ENCODE measurements around the gene RPTOR.

- TF ChIP-seq, protein P1, sequence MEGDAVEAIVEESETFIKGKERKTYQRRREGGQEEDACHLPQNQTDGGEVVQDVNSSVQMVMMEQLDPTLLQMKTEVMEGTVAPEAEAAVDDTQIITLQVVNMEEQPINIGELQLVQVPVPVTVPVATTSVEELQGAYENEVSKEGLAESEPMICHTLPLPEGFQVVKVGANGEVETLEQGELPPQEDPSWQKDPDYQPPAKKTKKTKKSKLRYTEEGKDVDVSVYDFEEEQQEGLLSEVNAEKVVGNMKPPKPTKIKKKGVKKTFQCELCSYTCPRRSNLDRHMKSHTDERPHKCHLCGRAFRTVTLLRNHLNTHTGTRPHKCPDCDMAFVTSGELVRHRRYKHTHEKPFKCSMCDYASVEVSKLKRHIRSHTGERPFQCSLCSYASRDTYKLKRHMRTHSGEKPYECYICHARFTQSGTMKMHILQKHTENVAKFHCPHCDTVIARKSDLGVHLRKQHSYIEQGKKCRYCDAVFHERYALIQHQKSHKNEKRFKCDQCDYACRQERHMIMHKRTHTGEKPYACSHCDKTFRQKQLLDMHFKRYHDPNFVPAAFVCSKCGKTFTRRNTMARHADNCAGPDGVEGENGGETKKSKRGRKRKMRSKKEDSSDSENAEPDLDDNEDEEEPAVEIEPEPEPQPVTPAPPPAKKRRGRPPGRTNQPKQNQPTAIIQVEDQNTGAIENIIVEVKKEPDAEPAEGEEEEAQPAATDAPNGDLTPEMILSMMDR (conservative IDR thresholded peaks at IDR 0.05 in 1 of 2, IDR thresholded peaks at IDR 0.05 in 1 of 2; ENCODE audit: low read depth in 1 of 2, low read length in 2 of 2), result no peak
- TF ChIP-seq EZH2 (IDR thresholded peaks at IDR 0.05; ENCODE audit: low read length, missing control alignments), result no peak
Measured at GRCh38 chr17:80586846-80587228, 42.2 kb downstream of the RPTOR start.
